ENCODE measurements around the gene FOXN3.
"Not testable (repeated sequence)": the region's sequence is repeated elsewhere in the genome, so short reads cannot be mapped to it uniquely, and the experiment has no call there.

Gene FOXN3

GRCh38 chr14:89303456-89304435, 113.3 kb downstream of the FOXN3 start:
- DNase-seq (ENCODE audit: low read depth) = peak; percentile 28

- DNase-seq (ENCODE audit: low read depth) = no peak
Measured at GRCh38 chr14:89302396-89302950, 114.6 kb downstream of the FOXN3 start.

DNA sequence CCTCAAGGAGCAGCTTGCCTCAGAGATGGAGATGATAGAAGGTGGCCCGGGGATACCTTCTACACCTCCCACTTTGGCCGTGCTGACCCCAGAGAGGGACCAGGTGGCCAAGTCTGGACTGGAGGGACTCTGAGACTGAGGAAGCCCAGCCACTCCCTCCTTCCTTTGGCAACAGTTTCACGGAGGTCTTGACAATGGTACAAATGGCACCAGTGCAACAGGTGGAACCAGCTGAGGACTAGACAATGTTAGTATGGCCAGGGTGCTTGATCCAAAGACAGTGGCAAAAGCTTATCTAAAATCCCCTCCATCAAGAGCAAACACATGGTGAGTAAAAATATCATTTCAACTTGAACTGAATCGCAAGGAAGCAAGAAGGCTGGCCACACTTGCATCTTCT, 117.4 kb downstream of the FOXN3 start:
- DNase-seq (ENCODE audit: low read depth) = no peak

- DNase-seq (ENCODE audit: low read depth) = no peak
Measured at GRCh38 chr14:89298056-89298834, 118.8 kb downstream of the FOXN3 start.

- DNase-seq (ENCODE audit: low read depth) = no peak
Measured at GRCh38 chr14:89296281-89296745, 120.7 kb downstream of the FOXN3 start.

DNA sequence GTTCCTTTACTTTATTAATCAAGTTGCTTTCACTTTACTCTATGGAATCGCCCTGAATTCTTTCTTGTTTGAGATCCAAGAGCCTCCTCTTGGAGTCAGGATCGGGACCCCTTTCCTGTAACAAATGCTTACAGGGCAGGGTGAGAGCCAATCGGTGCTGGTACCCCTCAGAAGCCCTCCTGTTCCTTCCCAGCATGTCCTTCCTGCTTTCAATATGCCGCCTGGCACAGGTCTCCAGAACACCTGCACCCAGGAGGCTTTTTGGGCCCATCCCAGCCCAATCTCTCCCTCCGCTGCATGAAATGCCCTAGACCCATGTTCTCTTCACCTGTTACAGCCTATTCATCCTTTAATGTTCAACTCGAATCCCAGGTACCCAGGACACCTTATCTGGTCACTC, 122.2 kb downstream of the FOXN3 start:
- no peak for DNase-seq (ENCODE audit: low read depth)

GRCh38 chr14:89294469-89294868, 122.6 kb downstream of the FOXN3 start:
- not testable (repeated sequence) for DNase-seq (ENCODE audit: low read depth)

DNA sequence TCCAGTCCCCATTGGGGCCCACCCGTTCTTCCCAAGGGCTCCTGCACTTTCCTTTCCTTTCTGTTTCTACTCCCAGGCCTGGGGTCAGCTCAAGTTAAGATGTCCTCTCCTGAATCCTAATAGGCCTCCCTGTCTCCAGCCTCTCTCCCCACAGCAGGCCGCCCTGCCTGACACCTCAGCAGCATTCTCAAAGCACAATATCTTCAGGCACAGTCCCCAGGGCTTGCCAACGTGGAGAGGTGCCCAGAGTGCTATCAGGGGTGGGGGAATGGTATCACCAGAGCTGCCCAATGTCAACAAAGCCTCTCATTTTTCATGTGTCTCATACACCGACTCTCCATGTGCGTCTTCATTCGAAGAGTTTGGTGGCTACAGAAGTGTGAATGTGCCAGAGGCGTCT, 123.0 kb downstream of the FOXN3 start:
- no peak for DNase-seq (ENCODE audit: low read depth)

- DNase-seq (ENCODE audit: low read depth) = no peak
Measured at GRCh38 chr14:89293314-89293916, 123.6 kb downstream of the FOXN3 start.

DNA sequence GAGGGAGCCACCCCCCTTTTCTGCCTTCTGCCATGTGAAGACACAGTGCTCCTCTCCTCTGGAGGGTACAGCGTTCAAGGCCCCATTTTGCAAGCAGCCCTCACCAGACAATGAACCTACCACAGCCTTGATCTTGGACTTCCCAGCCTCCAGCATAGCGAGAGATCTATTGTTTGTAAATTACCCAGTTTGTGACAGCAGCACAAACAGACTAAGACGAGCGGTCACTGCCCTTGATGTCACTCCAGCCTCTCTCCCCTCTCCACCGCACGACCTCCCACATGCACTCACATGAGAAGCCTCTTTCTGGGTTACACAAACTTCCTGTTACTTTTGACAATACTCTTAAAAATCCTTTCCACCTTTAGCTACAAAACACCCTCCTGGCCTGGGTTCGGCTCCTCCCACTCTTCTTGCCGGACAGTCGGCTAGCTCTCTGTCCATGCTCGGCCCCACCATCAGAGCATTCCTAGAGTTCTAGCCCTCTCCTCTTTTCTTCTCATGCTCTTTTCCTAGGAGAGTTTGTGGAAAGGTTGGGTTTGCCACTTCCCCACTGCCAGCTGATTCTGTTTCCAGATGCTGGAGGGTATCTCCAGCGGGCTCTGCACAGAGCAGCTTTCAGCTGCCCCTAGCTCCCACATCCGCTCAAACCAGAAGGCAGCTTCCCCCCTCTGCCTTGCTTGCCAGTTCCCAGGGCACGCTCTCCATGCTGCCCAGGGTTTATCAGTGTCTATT, 124.3 kb downstream of the FOXN3 start:
- DNase-seq (ENCODE audit: low read depth) = no peak

DNA sequence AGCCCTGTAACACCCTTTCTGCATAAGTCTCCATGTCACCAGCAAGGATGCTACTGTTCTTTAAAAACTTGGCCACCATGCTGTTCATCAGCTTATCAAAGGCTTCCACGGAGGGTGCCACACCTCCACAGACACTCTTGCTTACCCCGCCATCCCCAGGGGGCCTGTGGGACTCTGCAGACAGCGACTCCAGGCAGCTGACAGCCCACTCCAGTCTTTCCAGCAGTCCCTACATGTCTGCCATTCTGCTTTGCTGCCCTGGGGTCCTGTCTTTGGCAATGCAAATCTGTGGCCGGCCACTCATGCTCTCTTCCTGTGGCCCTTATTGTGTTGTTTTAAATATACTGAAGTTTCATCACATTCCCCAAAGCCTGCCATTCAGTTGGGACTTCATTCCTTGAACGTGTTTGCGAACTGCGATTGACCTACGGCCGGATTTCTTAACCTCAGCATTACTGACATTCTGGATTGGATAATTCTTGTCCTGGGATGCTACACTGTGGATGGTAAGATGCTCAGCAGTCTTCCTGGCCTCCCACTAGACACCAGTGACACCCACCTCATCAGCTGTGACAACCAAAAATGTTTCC, 125.6 kb downstream of the FOXN3 start:
- DNase-seq (ENCODE audit: low read depth) = no peak

DNA sequence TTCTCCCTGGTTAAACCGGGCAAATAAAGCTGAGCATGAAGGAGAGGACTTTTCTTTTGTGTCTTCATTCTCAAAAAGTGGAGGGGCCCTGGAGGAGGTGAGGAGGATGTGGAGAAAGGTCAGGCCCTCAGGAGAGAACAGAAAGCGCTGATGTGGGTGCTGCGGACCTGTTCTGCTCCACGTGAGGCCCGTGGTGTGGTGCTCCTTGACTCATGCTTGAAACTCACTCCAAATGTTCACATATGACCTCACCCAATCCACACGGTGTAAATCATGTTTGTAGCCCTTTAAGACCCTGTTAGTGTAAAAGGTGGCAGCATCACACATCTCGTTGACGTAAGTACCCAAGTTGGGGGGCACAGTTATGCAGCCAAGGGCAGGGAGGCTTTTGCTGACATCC, 126.2 kb downstream of the FOXN3 start:
- DNase-seq (ENCODE audit: low read depth) = no peak

DNA sequence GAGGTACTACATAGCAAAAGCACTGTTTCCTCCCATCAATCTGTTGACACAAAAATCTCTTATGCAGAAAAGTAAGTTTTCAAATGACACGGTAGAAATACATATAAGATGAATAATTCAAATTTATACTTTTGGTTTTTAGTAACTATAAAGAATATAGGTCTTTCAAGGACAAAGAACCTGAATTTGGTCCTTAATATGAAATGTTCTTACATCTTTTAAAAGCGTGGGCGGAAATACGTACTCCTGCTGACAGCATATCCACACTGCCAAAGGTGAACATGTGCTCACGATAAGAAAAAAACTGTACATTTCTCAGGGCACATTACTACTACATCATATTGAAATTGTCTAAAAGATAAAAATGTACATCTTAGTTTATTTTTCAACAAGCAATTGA, 127.6 kb downstream of the FOXN3 start:
- DNase-seq (ENCODE audit: low read depth) = no peak

GRCh38 chr14:89288114-89288513, 128.9 kb downstream of the FOXN3 start:
- no peak for DNase-seq (ENCODE audit: low read depth)

DNA sequence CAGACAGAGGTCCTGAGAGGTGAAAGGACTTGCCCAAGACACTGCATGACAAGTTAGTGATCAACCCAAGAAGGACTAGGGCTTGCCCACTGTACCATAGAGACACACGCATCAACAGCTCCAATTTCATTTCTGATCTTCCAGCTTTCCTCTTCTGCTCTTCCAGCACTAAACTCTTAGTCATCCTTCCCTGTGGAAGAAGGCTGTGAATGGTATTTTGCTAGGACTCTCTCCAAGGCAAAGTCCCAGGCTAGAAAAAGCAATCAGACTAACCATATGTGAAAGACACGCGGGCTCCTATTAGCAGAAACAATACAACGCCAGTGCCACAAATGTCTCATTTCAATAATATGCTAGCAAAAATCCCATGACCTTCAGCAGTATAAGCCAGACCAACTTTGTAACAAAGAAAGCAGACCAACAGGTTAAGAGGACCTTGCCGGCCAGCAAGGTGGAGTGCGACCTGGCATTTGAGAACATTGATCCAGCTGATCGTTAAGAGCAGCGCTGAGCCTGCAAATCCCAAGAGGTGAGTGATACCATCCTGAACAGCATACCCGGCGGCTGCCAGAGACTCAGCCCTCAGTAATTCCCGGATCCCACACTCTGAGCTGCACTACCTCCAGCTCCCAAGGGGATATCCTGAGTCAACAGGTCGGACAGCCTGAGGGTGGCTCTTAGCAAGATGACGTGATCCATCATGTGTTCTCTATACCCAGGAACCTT, 132.5 kb downstream of the FOXN3 start:
- no peak for DNase-seq (ENCODE audit: low read depth)

DNA sequence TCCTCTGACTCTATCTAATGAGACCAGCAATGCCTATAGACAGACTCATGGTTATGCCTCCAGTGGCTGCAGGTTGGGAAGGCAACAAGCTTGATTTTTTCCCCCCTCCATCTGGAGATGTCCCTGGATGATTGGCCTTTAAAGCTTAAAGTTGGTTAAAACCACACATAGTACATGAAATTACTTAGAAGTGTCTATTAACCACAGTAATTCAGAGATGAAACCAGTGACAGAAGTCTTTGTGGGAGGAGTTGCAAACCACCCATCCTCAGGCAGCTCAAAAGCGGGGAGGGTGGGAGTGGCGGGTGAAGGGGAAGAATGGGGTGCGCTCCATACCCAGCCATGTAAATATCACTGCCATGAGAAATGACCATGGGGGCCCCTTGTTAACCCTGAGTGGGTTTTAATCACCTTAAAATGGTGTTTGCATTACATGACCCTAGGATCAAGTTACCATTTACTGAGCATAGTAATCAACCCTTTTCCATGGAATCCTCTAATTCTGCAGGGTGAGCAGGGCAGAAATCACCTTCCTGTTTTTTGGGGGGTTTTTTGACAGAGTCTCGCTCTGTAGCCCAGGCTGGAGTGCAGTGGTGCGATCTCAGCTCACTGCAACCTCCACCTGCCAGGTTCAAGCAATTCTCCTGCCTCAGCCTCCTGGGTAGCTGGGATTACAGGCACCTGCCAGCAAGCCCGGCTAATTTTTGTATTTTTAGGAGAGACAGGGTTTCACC, 133.5 kb downstream of the FOXN3 start:
- no peak for DNase-seq (ENCODE audit: low read depth)

GRCh38 chr14:89282191-89282590, 134.8 kb downstream of the FOXN3 start:
- DNase-seq (ENCODE audit: low read depth) = no peak

DNA sequence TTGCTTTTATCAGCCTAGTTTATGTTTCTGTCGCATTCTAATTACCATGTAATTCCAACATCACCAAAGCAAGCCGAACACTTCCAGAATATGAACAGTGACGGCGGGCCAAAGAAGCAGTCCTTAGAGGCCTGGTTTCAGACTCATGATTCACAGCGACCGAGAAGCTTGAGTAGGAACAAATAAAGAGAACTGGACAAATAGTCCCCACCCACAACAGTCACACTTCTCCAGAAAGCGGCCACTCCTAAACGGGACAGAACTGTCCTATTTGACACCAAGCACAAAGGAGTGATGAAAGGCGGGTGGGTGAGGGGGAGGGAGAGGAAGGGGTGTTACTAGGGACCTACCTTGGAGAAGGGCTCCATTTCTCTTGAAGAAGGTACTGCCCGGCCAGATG, 136.4 kb downstream of the FOXN3 start:
- DNase-seq (ENCODE audit: low read depth) = no peak

DNA sequence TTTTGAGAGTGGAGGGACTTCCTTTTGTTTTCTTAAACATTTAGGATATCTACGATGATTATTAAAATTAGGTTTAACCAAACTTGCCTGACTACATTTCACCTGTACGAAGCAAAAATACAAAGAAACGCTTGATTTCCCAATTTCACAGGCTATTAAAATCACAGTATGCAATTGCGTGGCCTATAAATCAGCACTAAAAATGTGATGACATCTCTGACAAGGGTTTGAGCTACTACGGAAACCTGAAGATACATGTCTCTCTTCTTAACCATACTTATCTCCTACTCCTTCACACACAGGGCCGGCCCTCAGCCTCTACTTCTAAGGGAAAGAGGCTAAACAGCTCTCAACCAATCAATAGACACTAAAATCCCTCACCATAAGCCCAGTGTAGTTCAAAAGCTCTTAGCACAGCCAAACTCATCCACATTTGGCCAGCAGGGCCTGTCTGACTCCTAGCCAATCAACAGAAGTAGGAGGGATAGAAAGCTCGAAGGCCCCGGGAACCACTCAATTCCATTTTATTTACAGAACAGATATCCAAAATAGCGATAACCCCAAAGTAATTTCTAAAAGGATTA, 137.3 kb downstream of the FOXN3 start:
- no peak for DNase-seq (ENCODE audit: low read depth)
